Tibial nerve (tissue), 4 donors: ENCODE data around the gene DCAF10. TPM values are rescaled to one million over a fixed set of nuclear protein-coding genes. Genes with fewer than 3 reads are reported as not detected.

Experiments used
- DNase-seq, 2 donors: peaks; one replicate each; pipeline ENCODE4 v3.0.0-alpha.2; 2019; ENCODE audit warnings: low spot score in 2 of 2
- H3K27ac ChIP-seq, 4 donors: fragments of 200-600 bp; sonication (generic) in 3 of 4; one replicate each; pipeline ENCODE4 v1.5.1; 2017 to 2019; ENCODE audit warnings: mild to moderate bottlenecking in 1 of 4
- H3K27me3 ChIP-seq, 2 donors: fragments of 200-600 bp; sonication (generic) in 1 of 2; one replicate each; pipeline versions ENCODE4 v1.5.1 to v1.6.0; 2017 to 2019
- H3K36me3 ChIP-seq, 3 donors: fragments of 200-600 bp; sonication (generic); one replicate each; pipeline ENCODE4 v1.5.1; 2018 to 2019
- H3K4me1 ChIP-seq, 4 donors: fragments of 200-600 bp; sonication (generic) in 3 of 4; one replicate each; pipeline ENCODE4 v1.5.1; 2017 to 2019
- H3K4me3 ChIP-seq, 4 donors: fragments of 200-600 bp; sonication (generic) in 3 of 4; one replicate each; pipeline ENCODE4 v1.5.1; 2017 to 2019; ENCODE audit warnings: mild to moderate bottlenecking in 1 of 4, moderate library complexity in 1 of 4
- H3K9me3 ChIP-seq, 4 donors: fragments of 200-600 bp; sonication (generic) in 3 of 4; one replicate each; pipeline ENCODE4 v1.5.1; 2017 to 2019
- CTCF ChIP-seq, 5 experiments: fragments of 200-600 bp in 3 of 5; fragments of 450-650 bp in 2 of 5; sonication (generic) in 3 of 5; IDR thresholded peaks; one replicate each; pipeline ENCODE4 v1.5.1; 2016 to 2019; ENCODE audit warnings: antibody characterized with exemption in 5 of 5, mild to moderate bottlenecking in 3 of 5, moderate library complexity in 2 of 5
- EP300 ChIP-seq, 2 donors: sonication (generic); formaldehyde crosslinking; IDR thresholded peaks; one replicate each; pipeline ENCODE4 v1.6.1; 2017; ENCODE audit warnings: antibody characterized with exemption in 2 of 2, mild to moderate bottlenecking in 1 of 2
- POLR2A ChIP-seq, 2 donors: fragments of 450-650 bp; IDR thresholded peaks; one replicate each; pipeline ENCODE4 v1.6.1; 2017; ENCODE audit warnings: antibody characterized with exemption in 2 of 2, mild to moderate bottlenecking in 2 of 2, moderate library complexity in 2 of 2
- WGBS, 2 donors: methylation state at CpG; one replicate each; pipeline ENCODE4 v1.1.5; 2018; 5-methylcytosine and 5-hydroxymethylcytosine counted together
- total RNA-seq, 4 donors: library from RNA; depleted of rRNA; stranded (reverse); fragments of >200 nt; gene quantifications; one replicate each; pipeline ENCODE4 v1.1.0, GENCODE V29; 2016

DCAF10 gene
- total RNA-seq, 4 donors from 2014 or later, result 18.6 to 31.4 (median 21.5) TPM

DNA sequence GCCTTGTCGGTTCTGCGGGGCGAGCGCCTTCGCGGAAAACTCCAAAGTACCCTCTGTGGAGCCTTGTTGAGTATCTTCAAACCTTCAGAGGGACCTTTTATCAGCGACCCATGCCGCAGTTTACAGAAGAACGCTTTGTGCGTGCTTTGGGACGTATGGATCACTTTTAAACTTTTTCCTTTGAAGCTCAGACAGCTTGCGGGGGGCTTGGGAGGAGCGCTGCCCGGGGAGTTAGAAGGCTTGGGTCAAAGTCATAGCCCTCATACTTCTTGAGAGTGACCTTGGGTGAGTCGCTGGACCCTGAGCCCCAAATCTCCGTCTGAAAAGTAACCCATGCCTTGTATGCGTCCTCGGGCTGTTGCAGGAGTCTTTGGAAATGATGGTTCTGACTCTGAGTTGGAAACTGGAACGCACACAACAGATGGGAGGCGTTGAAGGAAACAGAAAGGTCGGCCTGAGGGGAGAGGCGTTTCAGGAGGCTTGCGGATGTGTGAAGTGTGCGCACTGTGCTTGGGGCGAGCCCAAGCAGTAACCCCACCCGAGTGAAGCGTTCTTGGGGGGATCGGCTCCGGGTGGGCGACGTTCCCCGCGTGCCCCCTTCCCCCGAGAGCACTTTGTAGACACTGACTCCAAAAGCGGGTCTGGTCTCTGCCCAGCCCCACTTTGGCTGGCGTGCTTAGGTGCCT is 104.0 kb downstream of the DCAF10 start:
- no peak for TF ChIP-seq CTCF (IDR thresholded peaks at IDR 0.05)
- no peak for TF ChIP-seq POLR2A (IDR thresholded peaks at IDR 0.05)
- TF ChIP-seq EP300 (IDR thresholded peaks at IDR 0.05), result no peak
- H3K4me3 ChIP-seq, result peak overlapping the region; percentile 68 to 98 (median 81)
- peaks cover 0 to under 1% (median 0%) of the 10 kb centered on the region in 3 donors for H3K36me3 ChIP-seq
- no peaks in the 10 kb centered on the region for H3K9me3 ChIP-seq
- H3K4me1 ChIP-seq, result peaks cover 0 to 37% (median 10%) of the 10 kb centered on the region in 4 donors
- WGBS, 2 donors, result 19 to 22% methylated on average over 24 to 36 of the region's 36 CpGs
- no peaks in the 10 kb centered on the region for H3K27me3 ChIP-seq
- H3K27ac ChIP-seq, result peak overlapping the region; percentile 75 to 96 (median 86)
- DNase-seq, result peak in 1 of 2 donors; percentile 21

- peak overlapping the region in 3 of 4 donors; percentile 81 to 96 (median 90) for H3K27ac ChIP-seq
These were observed 104.5 kb downstream of the DCAF10 start for GRCh38 chr9:37905131-37905505.

DNA sequence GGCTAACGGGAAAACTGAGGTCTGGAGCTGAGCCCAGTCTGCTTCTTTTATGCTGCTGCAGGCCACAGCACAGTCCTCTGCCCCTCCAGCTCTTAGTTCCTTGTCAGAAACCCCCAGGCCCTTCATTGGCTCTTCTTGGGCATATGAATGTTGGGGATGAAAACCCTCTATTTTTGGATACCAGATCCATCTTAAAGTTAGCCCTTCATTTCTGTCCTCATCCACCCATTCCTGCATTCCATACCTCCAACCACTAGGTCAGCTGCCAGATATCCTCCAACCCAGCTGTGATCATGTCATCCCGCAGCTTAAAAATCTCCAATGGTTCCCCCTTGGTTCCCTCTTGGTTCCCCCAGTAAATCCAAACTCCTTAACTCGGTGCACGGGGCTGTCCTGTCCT is 105.2 kb downstream of the DCAF10 start:
- H3K27ac ChIP-seq, result no peak overlapping the region
- H3K4me3 ChIP-seq, result no peak overlapping the region
- DNase-seq, result no peak
- H3K27me3 ChIP-seq, result no peaks in the 10 kb centered on the region
- no peaks in the 10 kb centered on the region for H3K9me3 ChIP-seq
- H3K4me1 ChIP-seq, result peaks cover 0 to 37% (median 10%) of the 10 kb centered on the region in 4 donors
- no peaks in the 10 kb centered on the region for H3K36me3 ChIP-seq
- TF ChIP-seq POLR2A (IDR thresholded peaks at IDR 0.05) (no peak), CTCF (IDR thresholded peaks at IDR 0.05) (no peak), EP300 (IDR thresholded peaks at IDR 0.05) (no peak)
- WGBS, 2 donors, result 92 to 93% methylated on average over 4 of the region's 4 CpGs

More at GRCh38 chr9:37905131-37905505, 104.5 kb downstream of the DCAF10 start:
- TF ChIP-seq CTCF (IDR thresholded peaks at IDR 0.05) (no peak), POLR2A (IDR thresholded peaks at IDR 0.05) (no peak), EP300 (IDR thresholded peaks at IDR 0.05) (no peak)
- Histone ChIP-seq H3K4me3 (peak overlapping the region; percentile 68 to 98 (median 81)), H3K9me3 (no peaks in the 10 kb centered on the region), H3K36me3 (no peaks in the 10 kb centered on the region), H3K4me1 (peaks cover 0 to 37% (median 10%) of the 10 kb centered on the region in 4 donors), H3K27me3 (no peaks in the 10 kb centered on the region)
- no peak for DNase-seq
- WGBS, 2 donors, result 65 to 79% methylated on average over 10 of the region's 10 CpGs

GRCh38 chr9:37906312-37907239 is 106.0 kb downstream of the DCAF10 start:
- no peaks in the 10 kb centered on the region for H3K36me3 ChIP-seq
- H3K4me1 ChIP-seq, result peaks cover 0 to 31% (median 10%) of the 10 kb centered on the region in 4 donors
- H3K27ac ChIP-seq, result no peak overlapping the region
- H3K4me3 ChIP-seq, result no peak overlapping the region
- no peak for DNase-seq
- no peak for TF ChIP-seq CTCF (IDR thresholded peaks at IDR 0.05)
- TF ChIP-seq POLR2A (IDR thresholded peaks at IDR 0.05), result no peak
- TF ChIP-seq EP300 (IDR thresholded peaks at IDR 0.05), result no peak
- no peaks in the 10 kb centered on the region for H3K9me3 ChIP-seq
- H3K27me3 ChIP-seq, result no peaks in the 10 kb centered on the region
- 72 to 80% methylated on average over 11 of the region's 11 CpGs for WGBS, 2 donors
